SHP77 (cell line): ENCODE measurements around the gene PKD2L1.
"Not testable (repeated sequence)": the region's sequence is repeated elsewhere in the genome, so short reads cannot be mapped to it uniquely, and the experiment has no call there.

Source experiments
- DNase-seq, 2 experiments: peaks; one replicate each; lab custom pipeline; 2025; lab: John Stamatoyannopoulos, UW

PKD2L1 gene

DNA sequence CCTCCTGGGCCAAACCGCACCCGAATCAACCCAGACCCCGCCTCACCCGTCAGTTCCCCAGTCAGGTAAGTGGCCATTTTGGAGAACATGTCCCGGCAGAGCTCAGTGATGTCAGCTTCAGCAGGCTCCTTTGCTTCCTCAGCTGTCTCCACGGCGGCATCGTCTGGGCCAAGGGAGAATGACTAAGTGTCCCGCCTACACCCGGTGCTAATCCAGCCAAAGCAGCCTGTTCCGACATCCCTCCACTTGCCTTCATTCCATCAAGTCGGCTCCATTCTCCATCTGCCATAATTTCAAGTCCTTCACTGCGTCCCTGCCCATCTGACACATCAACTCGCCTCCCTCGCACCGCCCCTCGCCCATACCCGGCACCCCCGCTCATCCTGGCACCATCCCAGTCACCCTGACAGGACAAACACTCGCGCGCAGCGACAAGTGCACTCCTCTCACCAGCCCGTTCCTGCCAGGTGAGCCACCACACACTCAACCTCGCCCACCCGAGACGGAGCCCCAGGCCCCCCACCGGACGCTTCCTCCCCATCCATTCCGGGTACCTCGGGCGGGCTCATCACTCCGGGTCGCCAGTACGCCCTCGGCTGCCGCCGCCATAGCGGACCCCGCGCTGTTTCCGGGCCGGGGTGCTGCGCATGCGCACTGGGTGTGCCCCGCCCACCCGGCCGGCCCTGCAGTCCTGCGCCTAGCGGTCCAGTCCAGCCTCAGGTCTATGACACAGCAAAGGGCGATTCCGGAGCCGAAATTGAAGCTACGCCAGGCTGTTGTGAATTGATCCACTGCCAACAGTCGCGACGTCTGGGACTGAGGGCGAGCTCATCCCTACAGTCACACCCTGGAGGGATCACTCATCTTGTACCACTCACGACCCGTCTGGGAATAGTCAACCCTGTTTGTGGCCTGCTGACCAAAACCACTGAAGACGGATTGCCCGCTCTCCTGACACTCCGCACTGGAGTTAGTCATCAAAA is 43.7 kb downstream of the PKD2L1 start, which contains the start of gene BLOC1S2:
Gene BLOC1S2, minus strand, starts transcription at position 630 of the 983 bp plus-strand sequence. Its CDS starts 21 bp downstream, at position 609.
- DNase-seq = peak; percentile 58 to 72

- DNase-seq = not testable (repeated sequence)
Observed at GRCh38 chr10:100285326-100285725, 44.7 kb downstream of the PKD2L1 start.

DNA sequence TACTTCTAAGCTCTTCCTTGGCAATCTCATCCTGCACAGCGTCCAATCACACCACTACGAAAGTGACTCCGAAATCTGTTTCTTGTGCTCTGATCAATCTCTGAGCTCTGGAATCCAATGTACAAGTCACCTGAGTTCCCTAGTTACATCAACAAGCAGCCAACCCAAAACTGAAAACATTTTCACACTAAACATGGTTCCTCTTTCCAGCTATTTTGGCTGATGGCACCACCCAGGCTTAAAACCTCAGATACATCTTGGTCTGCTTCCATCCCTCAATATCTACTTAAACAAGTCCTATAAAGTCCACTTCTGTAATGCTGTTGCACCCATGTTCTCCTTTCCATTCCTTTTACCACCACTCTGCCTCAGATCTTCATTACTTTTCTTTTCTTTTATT is 47.1 kb downstream of the PKD2L1 start:
- DNase-seq = no peak

- DNase-seq = not testable (repeated sequence)
Observed at GRCh38 chr10:100276971-100277370, 53.1 kb downstream of the PKD2L1 start.

GRCh38 chr10:100267239-100268104 is 62.6 kb downstream of the PKD2L1 start, which contains the start of gene CWF19L1:
TSS of gene CWF19L1 (minus strand) at chr10:100267638. CDS start at chr10:100267593, 45 bp downstream.
- DNase-seq = peak; percentile 53 to 88

- no peak for DNase-seq
Observed at GRCh38 chr10:100265821-100266485, 64.1 kb downstream of the PKD2L1 start.

DNA sequence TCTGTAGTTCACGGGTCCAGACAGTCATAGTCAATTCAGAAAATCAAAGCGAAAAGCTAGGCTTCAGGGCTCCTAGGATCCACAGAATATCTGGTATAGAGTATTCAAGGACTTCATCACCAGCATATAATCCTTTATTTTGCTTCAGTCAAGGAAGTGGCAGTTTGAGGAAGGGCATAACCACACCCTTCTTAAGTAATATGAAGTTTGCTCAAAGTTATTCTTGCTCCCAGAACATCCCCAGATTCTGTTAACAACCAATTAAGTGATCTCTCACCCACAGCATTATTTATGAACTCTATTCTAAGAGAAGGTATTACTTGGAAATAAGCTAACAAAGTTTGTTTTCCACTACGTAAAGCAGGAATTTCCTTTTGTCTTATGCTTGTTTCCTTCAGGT is 75.8 kb downstream of the PKD2L1 start:
- no peak for DNase-seq

DNA sequence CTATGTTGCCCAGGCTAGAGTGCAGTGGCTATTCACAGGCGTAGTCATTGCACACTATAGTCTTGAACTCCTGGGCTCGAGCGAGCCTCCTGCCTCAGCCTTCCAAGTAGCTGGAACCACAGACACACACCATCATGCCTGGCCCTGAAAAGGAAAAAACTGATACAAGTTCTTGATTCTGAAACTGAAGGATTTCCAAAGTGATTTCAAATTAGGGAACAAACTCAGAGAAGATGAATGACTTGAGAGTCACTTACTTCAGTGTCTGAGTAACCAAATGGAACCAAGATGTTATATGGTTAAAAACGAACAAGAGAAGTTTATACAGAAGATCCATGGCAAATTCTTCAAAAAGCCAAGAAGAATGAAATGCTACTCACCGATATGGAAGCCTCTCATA is 77.0 kb downstream of the PKD2L1 start:
- DNase-seq = no peak

- DNase-seq = no peak
Observed at GRCh38 chr10:100248820-100249219, 81.2 kb downstream of the PKD2L1 start.

DNA sequence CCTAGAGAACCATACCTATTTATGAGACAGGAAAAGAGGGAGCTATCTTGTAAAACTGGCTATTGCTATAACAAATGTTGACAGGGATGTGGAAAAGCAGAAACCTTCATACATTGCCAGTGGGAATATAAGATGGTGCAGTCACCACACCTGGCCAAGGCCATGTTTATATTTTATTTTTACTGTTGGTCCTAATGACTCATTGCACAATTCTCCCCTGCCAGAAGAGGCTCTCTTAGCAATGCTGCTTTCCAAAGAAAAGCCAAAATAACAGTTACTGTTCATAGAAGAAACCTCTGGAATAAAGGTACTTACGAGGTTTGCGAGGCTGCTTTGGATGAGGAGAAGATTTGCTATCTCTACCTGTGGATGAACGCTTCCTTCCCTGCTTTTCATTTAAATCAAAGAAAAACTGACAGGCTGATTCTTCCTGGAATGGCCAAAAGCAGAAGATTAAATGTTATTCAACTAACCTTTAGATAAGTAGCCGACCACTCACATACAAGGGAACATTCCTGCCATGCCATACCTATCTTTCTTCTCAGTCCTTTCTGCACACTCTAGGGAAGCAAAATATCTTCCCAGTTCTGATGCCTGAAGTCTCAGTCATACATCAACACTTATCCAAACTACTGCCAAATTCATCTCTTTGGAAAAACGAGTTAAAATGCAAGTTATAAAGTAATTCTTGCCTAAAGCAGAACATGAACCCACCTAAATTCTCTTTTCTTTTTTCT is 84.4 kb downstream of the PKD2L1 start:
- no peak for DNase-seq

GRCh38 chr10:100239851-100240250 is 90.2 kb downstream of the PKD2L1 start:
- no peak for DNase-seq

- no peak for DNase-seq
Observed at GRCh38 chr10:100238429-100238828, 91.6 kb downstream of the PKD2L1 start.
